Mesenteric fat pad (tissue), 1 donor: ENCODE results near the gene PIP4K2A. TPM values are rescaled to one million over a fixed set of nuclear protein-coding genes. Genes with fewer than 3 reads are reported as not detected.
"Not testable (repeated sequence)": the region's sequence is repeated elsewhere in the genome, so short reads cannot be mapped to it uniquely, and the experiment has no call there.

Experiments
- DNase-seq: peaks from one replicate; pipeline ENCODE4 v3.0.0-alpha.2; 2020; ENCODE audit warnings: low spot score
- total RNA-seq: library from RNA; stranded (reverse); fragmentation: NEBNext Ultra II Directional; extraction: Animal tissue kit (Norgen Biotek cat#: 25700); gene quantifications from one replicate; pipeline ENCODE4 v1.2.1, GENCODE V29; 2021
- donor health status: DM: yes; HTN: yes; CAD: no.

Gene PIP4K2A
- total RNA-seq, 1 donor from 2014 or later: 49.6 TPM

DNA sequence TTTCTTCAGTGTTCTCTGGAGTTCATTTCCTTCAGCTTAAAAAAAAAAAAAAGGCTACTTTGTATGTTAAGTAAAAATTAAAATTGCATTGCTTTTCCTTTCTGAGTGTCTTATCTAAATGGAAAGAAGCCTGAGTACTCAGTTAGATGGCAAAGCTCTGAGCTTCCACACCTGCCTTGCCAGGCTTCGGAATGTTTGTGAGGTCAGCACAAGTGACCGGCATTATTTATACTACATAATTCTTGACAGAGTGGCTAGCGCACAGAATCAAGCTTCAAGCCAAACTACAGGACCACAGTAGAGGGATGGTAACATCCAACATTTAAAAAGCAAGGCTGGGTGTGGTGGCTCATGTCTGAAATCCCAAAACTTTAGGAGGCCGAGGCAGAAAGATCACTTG lies 17.3 kb downstream of the PIP4K2A start:
- DNase-seq: no peak

DNA sequence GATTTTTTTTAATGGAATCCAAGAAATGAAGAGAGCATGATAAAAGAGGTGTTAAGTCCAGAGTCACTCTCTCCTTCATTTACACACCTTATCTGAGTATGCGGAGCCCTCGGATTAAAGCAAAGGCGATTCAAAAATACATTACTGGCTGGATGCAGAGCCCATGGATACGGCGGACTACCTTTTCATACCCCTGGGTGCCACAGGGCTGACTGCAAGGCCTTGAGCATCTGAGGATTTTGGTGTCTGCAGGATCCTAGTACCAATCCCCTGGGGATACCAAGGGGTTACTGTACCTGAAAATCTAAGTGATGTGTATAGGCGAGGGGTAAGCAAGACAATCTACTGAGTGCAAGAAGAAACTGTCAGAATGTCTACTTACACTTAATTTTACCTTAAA lies 20.5 kb downstream of the PIP4K2A start:
- no peak for DNase-seq

GRCh38 chr10:22693371-22693784 lies 21.0 kb downstream of the PIP4K2A start:
- no peak for DNase-seq

DNA sequence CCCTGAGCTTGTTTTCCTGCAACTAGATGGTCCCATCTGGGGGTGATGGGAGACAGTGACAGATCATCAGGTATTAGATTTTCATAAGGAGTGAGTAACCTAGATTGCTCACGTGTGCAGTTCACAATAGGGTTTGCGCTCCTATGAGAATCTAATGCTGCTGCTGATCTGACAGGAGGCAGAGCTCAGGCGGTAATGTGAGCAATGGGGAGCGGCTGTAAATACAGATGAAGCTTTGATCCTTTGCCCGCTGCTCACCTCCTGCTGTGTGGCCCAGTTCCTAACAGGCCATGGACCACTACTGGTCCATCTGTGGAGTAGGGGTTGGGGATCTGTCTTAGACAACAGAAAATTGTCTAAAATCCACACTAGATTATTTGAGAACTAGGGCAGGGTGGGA lies 22.3 kb downstream of the PIP4K2A start:
- not testable (repeated sequence) for DNase-seq

DNA sequence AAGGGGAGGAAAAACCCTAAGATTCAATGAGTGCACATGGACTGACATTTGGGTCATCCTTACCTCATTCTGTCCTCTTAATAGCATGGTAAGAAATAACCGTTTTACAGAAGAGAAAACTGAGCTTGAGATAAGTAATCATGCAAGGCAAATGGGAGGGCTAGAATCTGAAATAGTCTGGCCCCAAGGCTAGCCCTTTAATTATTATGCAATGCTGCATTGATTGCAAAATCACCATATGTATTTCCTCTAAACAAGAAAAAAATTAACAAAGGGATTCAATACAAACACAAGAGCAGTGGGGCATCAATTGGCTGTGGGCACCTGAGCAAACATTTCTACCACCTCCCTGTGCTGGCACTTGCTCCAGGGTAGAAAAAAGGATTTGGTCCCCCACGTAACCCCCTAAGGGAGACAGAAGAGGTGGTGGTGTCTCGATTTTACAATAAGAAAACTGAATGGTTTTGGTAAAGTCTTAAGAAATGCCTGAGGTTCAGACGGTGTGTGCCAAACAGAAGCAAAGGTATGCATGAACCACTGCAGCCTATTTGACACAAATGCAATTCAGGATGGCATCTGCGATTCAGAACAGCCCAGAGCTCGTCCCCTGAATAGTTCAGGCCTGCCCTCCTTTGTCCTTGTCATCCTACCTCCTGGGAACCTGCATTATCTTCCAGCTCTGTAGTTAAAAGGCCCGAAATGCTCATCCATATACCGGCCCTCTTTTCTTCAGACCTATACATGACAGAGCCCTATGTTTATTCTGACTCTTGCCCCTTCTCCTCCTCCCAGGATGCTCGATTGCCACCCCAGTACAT lies 23.6 kb downstream of the PIP4K2A start:
- DNase-seq: no peak

GRCh38 chr10:22690158-22690557 lies 24.2 kb downstream of the PIP4K2A start:
- no peak for DNase-seq

DNA sequence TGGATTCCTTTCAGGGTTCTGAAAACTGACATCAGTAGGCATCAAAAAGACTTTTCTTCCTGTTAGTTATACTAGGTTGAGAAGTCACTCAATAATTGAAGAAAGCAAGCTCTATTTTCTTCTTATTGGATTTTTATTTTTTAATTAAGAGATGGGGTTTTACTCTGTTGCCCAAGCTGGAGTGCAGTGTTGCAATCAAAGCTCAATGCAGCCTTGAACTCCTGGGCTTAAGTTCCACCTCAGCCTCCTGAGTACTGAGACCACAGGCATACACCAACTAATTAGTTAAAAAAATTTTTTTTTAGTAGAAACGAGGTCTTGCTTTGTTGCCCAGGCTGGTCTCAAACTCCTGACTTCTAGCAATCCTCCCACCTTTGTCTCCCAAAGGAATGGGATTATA lies 28.0 kb downstream of the PIP4K2A start:
- no peak for DNase-seq

- DNase-seq: no peak
Observed at GRCh38 chr10:22685926-22686325, 28.5 kb downstream of the PIP4K2A start.

DNA sequence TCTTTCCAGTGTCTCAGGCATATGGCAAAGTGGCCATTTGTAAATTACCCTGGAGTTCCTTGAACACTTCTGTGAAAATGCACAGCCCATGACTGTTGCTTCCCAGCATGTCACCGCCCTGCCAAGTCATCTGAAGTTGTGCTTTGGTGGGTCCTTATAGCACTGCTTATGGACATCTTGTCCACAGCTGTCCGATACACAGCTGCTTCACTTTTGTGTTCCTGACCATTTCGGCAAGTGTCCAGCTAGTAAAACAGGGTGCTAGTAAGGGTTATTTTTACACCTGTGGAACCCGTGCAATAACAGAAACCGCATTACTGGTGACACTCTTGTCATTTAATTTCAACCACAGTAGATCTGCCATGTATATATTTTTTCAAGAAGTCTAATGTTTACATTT lies 29.7 kb downstream of the PIP4K2A start:
- DNase-seq: no peak

GRCh38 chr10:22683140-22683389 lies 31.3 kb downstream of the PIP4K2A start:
- DNase-seq: no peak

DNA sequence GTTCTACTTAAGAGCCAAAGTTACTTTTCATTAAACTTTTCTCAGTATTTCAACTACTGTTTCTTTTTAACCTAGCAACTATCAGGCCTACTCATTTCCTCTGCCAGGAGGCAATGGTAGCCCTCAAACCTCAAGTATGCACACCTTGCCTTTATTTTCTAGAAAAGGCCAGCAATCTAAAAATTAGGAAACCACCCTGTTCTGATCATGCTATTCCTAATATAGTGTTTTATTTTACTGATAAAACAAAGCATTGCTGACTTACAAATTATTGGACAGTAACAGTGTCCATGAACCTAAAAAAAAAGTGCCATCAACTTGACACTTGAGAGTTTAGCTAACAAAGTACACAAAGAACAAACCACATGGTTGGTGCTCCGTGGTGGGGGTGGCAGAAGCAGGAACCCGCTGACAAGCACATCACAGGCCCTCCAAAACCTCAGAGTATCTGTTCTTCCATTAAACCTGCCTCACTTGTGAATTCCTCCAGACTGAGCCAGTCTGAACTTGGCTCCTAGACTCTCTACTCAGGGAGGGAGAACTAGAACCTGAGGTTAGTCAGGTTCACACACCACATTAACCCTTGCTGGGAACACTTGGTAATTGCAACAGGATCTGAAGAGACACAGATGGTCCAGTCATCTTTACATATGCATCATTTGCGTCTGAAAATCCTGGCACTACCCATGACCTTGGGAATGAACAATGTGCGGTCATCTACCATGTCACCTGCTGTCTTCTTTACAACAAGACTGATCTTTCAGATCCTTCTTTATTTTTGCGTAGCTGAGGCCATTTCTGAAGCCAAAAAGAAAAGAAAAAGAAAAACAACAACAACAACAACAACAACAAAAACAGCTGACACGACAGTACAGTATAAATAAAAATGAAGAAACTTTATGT lies 31.9 kb downstream of the PIP4K2A start:
- no peak for DNase-seq

GRCh38 chr10:22681783-22682183 lies 32.6 kb downstream of the PIP4K2A start:
- no peak for DNase-seq

GRCh38 chr10:22681301-22681700 lies 33.1 kb downstream of the PIP4K2A start:
- DNase-seq: no peak

DNA sequence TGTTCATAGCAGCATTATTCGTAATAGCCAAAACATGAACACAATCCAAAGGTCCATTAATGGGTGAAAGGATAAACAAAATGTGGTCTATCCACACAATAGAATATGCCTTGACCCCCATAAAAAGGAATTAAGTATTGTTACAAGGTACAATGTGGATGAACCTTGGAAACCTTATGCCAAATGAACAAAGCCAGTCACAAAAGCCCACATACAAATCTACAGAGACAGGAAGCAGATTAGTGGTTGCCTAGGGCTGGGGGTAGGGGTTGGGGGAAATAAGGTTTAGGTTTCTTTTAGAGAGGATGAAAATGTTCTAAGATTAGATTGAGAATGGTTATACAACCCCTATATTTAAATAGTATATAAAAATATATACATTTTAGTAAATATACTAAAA lies 34.8 kb downstream of the PIP4K2A start:
- DNase-seq: no peak

DNA sequence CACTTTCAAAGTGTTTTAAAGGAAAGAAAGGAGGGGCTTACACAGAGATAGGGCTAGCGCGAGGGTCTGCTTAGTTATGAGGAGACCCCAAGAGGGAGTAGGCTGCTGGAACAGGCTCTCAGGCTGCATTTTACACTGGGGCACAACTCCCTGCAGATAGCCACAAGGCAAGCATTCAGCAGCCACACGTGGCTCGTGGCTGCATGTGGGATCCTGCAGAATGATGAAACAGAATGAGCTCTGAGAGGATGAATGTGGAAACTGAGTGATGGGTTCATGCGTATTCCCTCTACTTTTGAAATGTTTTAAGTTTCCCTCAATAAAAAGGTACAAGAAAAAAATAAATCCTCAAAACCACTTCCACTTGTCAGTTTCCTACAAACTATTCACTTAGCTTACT lies 37.0 kb downstream of the PIP4K2A start:
- no peak for DNase-seq

- no peak for DNase-seq
Observed at GRCh38 chr10:22676435-22676834, 37.9 kb downstream of the PIP4K2A start.

DNA sequence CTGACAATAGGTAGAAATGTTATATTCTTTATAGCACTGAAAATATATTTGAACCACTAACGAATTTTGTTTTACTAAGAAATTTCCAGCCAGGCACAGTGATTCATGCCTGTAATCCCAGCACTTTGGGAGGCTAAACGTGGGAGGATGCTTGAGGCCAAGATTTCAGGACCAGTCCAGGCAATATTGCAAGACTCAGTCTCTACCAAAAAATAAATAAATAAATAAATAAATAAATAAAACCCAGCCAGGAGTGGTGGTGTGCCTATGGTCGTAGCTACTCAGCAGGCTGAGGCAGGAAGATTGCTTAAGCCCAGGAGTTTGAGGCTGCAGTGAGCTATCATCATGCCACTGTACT lies 39.8 kb downstream of the PIP4K2A start:
- DNase-seq: no peak

DNA sequence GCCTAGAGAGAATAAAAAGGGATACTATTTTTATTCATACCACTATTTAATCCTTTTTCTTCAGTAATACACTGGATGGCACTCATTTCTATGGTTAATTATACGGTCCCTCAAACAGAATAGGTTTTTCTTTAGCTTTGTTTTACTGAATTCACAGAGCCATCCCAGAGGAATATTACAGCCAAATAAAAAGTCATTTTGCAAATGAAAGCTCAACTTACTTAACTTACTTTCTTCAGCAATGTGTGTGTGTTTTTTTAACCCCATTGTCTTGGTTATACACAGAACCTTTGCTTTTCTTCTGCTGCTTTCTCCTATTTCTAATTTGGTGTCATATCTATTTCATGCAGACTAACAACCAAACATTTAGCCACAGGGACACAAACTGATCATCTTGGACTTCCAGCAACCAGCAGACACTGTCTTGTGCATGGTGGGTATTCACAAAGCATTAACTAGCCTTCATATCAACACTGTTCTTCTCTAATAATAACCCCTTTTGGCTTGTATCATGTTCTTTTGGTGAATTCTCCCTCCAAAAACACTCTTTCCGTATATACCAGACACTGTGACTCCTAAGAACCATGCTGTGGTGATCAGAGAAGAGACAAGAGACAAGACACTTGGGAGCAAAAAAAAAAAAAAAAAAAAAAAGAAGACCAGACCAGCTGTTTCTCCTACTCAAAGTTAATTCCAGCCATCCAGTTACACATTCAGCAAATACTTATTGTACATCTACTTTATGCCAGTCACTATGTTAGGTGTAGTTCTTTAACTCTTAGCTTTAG lies 40.4 kb downstream of the PIP4K2A start:
- no peak for DNase-seq

GRCh38 chr10:22673091-22673392 lies 41.3 kb downstream of the PIP4K2A start:
- DNase-seq: no peak

GRCh38 chr10:22672319-22673090 lies 41.9 kb downstream of the PIP4K2A start:
- DNase-seq: no peak

DNA sequence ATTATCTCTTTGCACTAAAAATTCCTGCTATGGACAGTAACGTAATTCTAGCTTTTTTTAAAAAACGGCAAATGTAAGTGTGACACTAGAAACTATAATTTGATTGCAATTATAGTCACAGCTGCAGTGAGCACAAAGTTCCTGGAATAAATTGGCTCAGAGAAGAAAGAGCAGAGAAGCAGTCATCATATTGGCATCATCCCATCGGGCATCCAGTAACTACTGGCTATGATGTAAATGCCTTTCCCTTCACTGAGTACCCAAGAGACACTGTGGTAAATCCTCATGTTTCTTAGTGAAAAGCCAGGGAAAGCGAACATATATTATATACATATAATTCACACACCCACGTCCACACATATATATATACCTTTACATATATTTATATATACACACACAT lies 43.6 kb downstream of the PIP4K2A start:
- no peak for DNase-seq
